Liver (tissue), 9 donors: ENCODE results near the gene MYH14. TPM values are rescaled to one million over a fixed set of nuclear protein-coding genes. Genes with fewer than 3 reads are reported as not detected.

Source experiments
- DNase-seq: peaks from one replicate; pipeline ENCODE4 v3.0.0-alpha.2; 2017; ENCODE audit warnings: low spot score
- H3K27ac ChIP-seq, 2 donors: one replicate each; pipeline ENCODE4 v1.7.0; 2013; ENCODE audit warnings: inconsistent platforms in 2 of 2, low read length in 2 of 2, control low read depth in 1 of 2, low read depth in 1 of 2, mild to moderate bottlenecking in 1 of 2
- H3K27me3 ChIP-seq, 4 donors: one replicate each; pipeline versions ENCODE4 v1.6.1 to v1.7.0; 2013; ENCODE audit warnings: low read length in 3 of 4, inconsistent platforms in 1 of 4, mild to moderate bottlenecking in 1 of 4, moderate library complexity in 1 of 4; ENCODE audit not compliant: control insufficient read depth in 4 of 4, insufficient read depth in 4 of 4
- H3K36me3 ChIP-seq, 4 donors: one replicate each; pipeline versions ENCODE4 v1.6.1 to v1.7.0; 2013; ENCODE audit warnings: low read length in 3 of 4, mild to moderate bottlenecking in 3 of 4, low read depth in 1 of 4, moderate library complexity in 1 of 4; ENCODE audit not compliant: control insufficient read depth in 4 of 4, insufficient read depth in 3 of 4
- H3K4me1 ChIP-seq, 4 donors: one replicate each; pipeline versions ENCODE4 v1.6.1 to v1.7.0; 2013; ENCODE audit warnings: low read length in 3 of 4, mild to moderate bottlenecking in 3 of 4, moderate library complexity in 1 of 4; ENCODE audit not compliant: control insufficient read depth in 4 of 4, insufficient read depth in 4 of 4
- H3K4me3 ChIP-seq, 3 donors: one replicate each; pipeline versions ENCODE4 v1.6.1 to v1.7.0; 2013; ENCODE audit warnings: low read length in 3 of 3, control low read depth in 1 of 3, low read depth in 1 of 3, mild to moderate bottlenecking in 1 of 3
- H3K9ac ChIP-seq, 2 donors: one replicate each; pipeline ENCODE4 v1.7.0; 2013; ENCODE audit warnings: low read length in 2 of 2, mild to moderate bottlenecking in 2 of 2, moderate library complexity in 2 of 2, control low read depth in 1 of 2, low read depth in 1 of 2
- H3K9me3 ChIP-seq, 4 donors: one replicate each; pipeline versions ENCODE4 v1.6.1 to v1.7.0; 2013; ENCODE audit warnings: low read length in 3 of 4; ENCODE audit not compliant: control insufficient read depth in 4 of 4
- EGR1 ChIP-seq, 2 donors: IDR thresholded peaks; 2 replicates each; pipeline ENCODE4 v1.6.1; 2016 to 2018; ENCODE audit warnings: antibody characterized with exemption in 2 of 2, low read depth in 2 of 2
- GABPA ChIP-seq, 2 donors: IDR thresholded peaks in 1 of 2; conservative IDR thresholded peaks in 1 of 2; 2 replicates each; pipeline ENCODE4 v1.6.1; 2016; ENCODE audit warnings: antibody characterized with exemption in 2 of 2, mild to moderate bottlenecking in 1 of 2, moderate library complexity in 1 of 2
- HNF4A ChIP-seq, 2 donors: conservative IDR thresholded peaks; 2 replicates each; pipeline ENCODE4 v1.6.1; 2016; ENCODE audit warnings: antibody characterized with exemption in 2 of 2, mild to moderate bottlenecking in 2 of 2
- JUND ChIP-seq, 2 donors: IDR thresholded peaks; 2 replicates each; pipeline ENCODE4 v1.6.1; 2016; ENCODE audit warnings: antibody characterized with exemption in 2 of 2
- MAX ChIP-seq: IDR thresholded peaks from 2 replicates; pipeline ENCODE4 v1.6.1; 2016; ENCODE audit warnings: antibody characterized with exemption
- NR2F2 ChIP-seq: IDR thresholded peaks from 2 replicates; pipeline ENCODE4 v1.6.1; 2016; ENCODE audit warnings: antibody characterized with exemption
- RXRA ChIP-seq, 2 donors: IDR thresholded peaks; 2 replicates each; pipeline ENCODE4 v1.6.1; 2017 to 2018; ENCODE audit warnings: antibody characterized with exemption in 2 of 2, mild to moderate bottlenecking in 1 of 2
- SP1 ChIP-seq: IDR thresholded peaks from 2 replicates; pipeline ENCODE4 v1.6.1; 2018; ENCODE audit warnings: antibody characterized with exemption, mild to moderate bottlenecking
- TAF1 ChIP-seq: conservative IDR thresholded peaks from 2 replicates; pipeline ENCODE4 v1.6.1; 2016; ENCODE audit warnings: antibody characterized with exemption, mild to moderate bottlenecking
- YY1 ChIP-seq: IDR thresholded peaks from 2 replicates; pipeline ENCODE4 v1.6.1; 2016; ENCODE audit warnings: antibody characterized with exemption, mild to moderate bottlenecking
- WGBS: extraction: QIAGEN DNeasy Blood & Tissue Kit; methylation state at CpG from one replicate; pipeline ENCODE4 v1.1.7; 2013; 5-methylcytosine and 5-hydroxymethylcytosine counted together
- polyA plus RNA-seq, 2 donors: library from polyadenylated mRNA; stranded (reverse) in 1 of 2; unstranded in 1 of 2; fragments of 200-250 nt in 1 of 2; fragments of >200 nt in 1 of 2; fragmentation: Nextera tagmentation in 1 of 2; extraction: Ambion mirVana in 1 of 2; gene quantifications; one replicate each; pipeline versions ENCODE4 v1.2.1 to v1.2.3, GENCODE V29; 2013 to 2015
- total RNA-seq, 2 donors: library from RNA; depleted of rRNA; stranded (reverse); fragments of >200 nt; gene quantifications; one replicate each; pipeline ENCODE4 v1.2.3, GENCODE V29; 2014
- TF ChIP-seq, protein P1 (sequence below): IDR thresholded peaks from 2 replicates; pipeline ENCODE4 v1.6.1; 2016; ENCODE audit warnings: antibody characterized with exemption
- TF ChIP-seq, protein P2 (sequence below): IDR thresholded peaks from 2 replicates; pipeline ENCODE4 v1.6.1; 2016; ENCODE audit warnings: antibody characterized with exemption, mild to moderate bottlenecking
- TF ChIP-seq, protein P3 (sequence below): fragments of 150-350 bp; IDR thresholded peaks from 2 replicates; pipeline ENCODE4 v1.5.1; 2017; ENCODE audit warnings: improper control_type of control experiment, low read depth, low read length; ENCODE audit not compliant: missing input control
- donor health status: healthy.
- donor health status: healthy.
- donor health status: healthy.
- donor health status: healthy.
- donor health status: healthy.

MYH14 gene
- total and polyA plus RNA-seq, 4 donors = 12.4 to 37.5 (median 25.5) TPM

DNA sequence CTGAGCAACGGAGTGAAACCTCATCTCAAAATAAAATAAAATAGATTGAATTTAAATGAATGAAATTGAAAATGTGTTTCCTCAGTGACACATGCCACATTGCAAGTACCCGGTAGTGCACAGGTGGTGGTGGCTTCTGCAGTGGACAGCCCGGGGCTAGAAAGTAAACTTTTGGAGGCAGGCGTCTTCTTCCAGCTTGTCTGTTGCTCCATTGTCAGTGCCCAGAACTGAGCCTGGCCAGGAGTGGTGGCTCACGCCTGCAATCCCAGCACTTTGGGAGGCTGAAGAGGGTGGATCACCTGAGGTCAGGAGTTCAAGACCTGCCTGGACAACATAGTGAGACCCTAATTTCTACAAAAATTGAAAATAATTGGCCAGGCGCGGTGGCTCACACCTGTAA, 5.7 kb downstream of the MYH14 start:
- no peaks in the 10 kb centered on the region for H3K9me3 ChIP-seq
- TF ChIP-seq EGR1 (IDR thresholded peaks at IDR 0.05; ENCODE audit: low read depth in 2 of 2) (no peak), JUND (IDR thresholded peaks at IDR 0.05) (no peak), TAF1 (no peak), NR2F2 (no peak), MAX (no peak), HNF4A (conservative IDR thresholded peaks at IDR 0.05) (no peak), GABPA (IDR thresholded peaks at IDR 0.05 in 1 of 2, conservative IDR thresholded peaks at IDR 0.05 in 1 of 2) (no peak), RXRA (IDR thresholded peaks at IDR 0.05) (no peak)
- TF ChIP-seq, protein P1, sequence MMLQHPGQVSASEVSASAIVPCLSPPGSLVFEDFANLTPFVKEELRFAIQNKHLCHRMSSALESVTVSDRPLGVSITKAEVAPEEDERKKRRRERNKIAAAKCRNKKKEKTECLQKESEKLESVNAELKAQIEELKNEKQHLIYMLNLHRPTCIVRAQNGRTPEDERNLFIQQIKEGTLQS = no peak
- TF ChIP-seq, protein P2, sequence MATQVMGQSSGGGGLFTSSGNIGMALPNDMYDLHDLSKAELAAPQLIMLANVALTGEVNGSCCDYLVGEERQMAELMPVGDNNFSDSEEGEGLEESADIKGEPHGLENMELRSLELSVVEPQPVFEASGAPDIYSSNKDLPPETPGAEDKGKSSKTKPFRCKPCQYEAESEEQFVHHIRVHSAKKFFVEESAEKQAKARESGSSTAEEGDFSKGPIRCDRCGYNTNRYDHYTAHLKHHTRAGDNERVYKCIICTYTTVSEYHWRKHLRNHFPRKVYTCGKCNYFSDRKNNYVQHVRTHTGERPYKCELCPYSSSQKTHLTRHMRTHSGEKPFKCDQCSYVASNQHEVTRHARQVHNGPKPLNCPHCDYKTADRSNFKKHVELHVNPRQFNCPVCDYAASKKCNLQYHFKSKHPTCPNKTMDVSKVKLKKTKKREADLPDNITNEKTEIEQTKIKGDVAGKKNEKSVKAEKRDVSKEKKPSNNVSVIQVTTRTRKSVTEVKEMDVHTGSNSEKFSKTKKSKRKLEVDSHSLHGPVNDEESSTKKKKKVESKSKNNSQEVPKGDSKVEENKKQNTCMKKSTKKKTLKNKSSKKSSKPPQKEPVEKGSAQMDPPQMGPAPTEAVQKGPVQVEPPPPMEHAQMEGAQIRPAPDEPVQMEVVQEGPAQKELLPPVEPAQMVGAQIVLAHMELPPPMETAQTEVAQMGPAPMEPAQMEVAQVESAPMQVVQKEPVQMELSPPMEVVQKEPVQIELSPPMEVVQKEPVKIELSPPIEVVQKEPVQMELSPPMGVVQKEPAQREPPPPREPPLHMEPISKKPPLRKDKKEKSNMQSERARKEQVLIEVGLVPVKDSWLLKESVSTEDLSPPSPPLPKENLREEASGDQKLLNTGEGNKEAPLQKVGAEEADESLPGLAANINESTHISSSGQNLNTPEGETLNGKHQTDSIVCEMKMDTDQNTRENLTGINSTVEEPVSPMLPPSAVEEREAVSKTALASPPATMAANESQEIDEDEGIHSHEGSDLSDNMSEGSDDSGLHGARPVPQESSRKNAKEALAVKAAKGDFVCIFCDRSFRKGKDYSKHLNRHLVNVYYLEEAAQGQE = no peak
- H3K27ac ChIP-seq = no peak overlapping the region
- peaks cover 7 to 21% (median 15%) of the 10 kb centered on the region in 4 donors for H3K4me1 ChIP-seq
- H3K27me3 ChIP-seq = peaks cover 0 to under 1% (median 0%) of the 10 kb centered on the region in 4 donors
- no peak for DNase-seq
- H3K4me3 ChIP-seq = no peak overlapping the region
- H3K36me3 ChIP-seq = peaks cover 2 to 16% (median 9%) of the 10 kb centered on the region in 4 donors
- 95% methylated on average over 7 of the region's 7 CpGs for WGBS
- H3K9ac ChIP-seq = no peak overlapping the region

- 97% methylated on average over 46 of the region's 46 CpGs for WGBS
- Histone ChIP-seq H3K9me3 (no peaks in the 10 kb centered on the region), H3K27ac (no peak overlapping the region), H3K9ac (no peak overlapping the region), H3K27me3 (no peaks in the 10 kb centered on the region), H3K4me1 (peaks cover 7 to 13% (median 9%) of the 10 kb centered on the region in 4 donors), H3K36me3 (peaks cover 4 to 18% (median 11%) of the 10 kb centered on the region in 4 donors), H3K4me3 (no peak overlapping the region)
- TF ChIP-seq, protein P3, sequence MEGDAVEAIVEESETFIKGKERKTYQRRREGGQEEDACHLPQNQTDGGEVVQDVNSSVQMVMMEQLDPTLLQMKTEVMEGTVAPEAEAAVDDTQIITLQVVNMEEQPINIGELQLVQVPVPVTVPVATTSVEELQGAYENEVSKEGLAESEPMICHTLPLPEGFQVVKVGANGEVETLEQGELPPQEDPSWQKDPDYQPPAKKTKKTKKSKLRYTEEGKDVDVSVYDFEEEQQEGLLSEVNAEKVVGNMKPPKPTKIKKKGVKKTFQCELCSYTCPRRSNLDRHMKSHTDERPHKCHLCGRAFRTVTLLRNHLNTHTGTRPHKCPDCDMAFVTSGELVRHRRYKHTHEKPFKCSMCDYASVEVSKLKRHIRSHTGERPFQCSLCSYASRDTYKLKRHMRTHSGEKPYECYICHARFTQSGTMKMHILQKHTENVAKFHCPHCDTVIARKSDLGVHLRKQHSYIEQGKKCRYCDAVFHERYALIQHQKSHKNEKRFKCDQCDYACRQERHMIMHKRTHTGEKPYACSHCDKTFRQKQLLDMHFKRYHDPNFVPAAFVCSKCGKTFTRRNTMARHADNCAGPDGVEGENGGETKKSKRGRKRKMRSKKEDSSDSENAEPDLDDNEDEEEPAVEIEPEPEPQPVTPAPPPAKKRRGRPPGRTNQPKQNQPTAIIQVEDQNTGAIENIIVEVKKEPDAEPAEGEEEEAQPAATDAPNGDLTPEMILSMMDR = no peak
- TF ChIP-seq YY1 (no peak), HNF4A (conservative IDR thresholded peaks at IDR 0.05) (no peak), JUND (IDR thresholded peaks at IDR 0.05) (no peak), TAF1 (no peak), SP1 (no peak), NR2F2 (no peak)
- DNase-seq = no peak
Observed at GRCh38 chr19:50210425-50210824, 7.0 kb downstream of the MYH14 start.
